CD8-positive, alpha-beta memory T cell (primary cell): ENCODE data around the gene KCNAB2. TPM values are rescaled to one million over a fixed set of nuclear protein-coding genes. Genes with fewer than 3 reads are reported as not detected.

Experiments used
- CTCF ChIA-PET: fragments of 350-600 bp; sonication (Branson Sonifier 250); formaldehyde crosslinking; loops from one replicate; lab custom pipeline; 2021; ENCODE audit warnings: antibody characterized with exemption; lab: Charles Lee
- POLR2A ChIA-PET: fragments of 350-600 bp; sonication (Branson Sonifier 250); formaldehyde crosslinking; loops from one replicate; lab custom pipeline; 2021; ENCODE audit warnings: antibody characterized with exemption; lab: Charles Lee
- DNase-seq, 5 donors: peaks; one replicate each; pipeline versions ENCODE4 v3.0.0 to v3.0.0-alpha.2; 2020 to 2022; ENCODE audit warnings: mixed read lengths in 1 of 5
- H3K27ac ChIP-seq: one replicate; pipeline ENCODE4 v1.7.0; 2013; ENCODE audit warnings: low read depth, mild to moderate bottlenecking, low read length, moderate library complexity
- H3K27me3 ChIP-seq: 2 replicates; pipeline ENCODE4 v1.7.0; 2013; ENCODE audit warnings: low read length, mild to moderate bottlenecking; ENCODE audit not compliant: insufficient read depth, poor library complexity, severe bottlenecking
- H3K36me3 ChIP-seq: 2 replicates; pipeline ENCODE4 v1.7.0; 2013; ENCODE audit warnings: mild to moderate bottlenecking, low read length, moderate library complexity; ENCODE audit not compliant: insufficient read depth
- H3K4me1 ChIP-seq: 2 replicates; pipeline ENCODE4 v1.7.0; 2013; ENCODE audit warnings: mild to moderate bottlenecking, low read length, moderate library complexity; ENCODE audit not compliant: insufficient read depth
- H3K4me3 ChIP-seq: 2 replicates; pipeline ENCODE4 v1.7.0; 2013; ENCODE audit warnings: mild to moderate bottlenecking, low read length
- H3K9me3 ChIP-seq: 2 replicates; pipeline ENCODE4 v1.7.0; 2013; ENCODE audit warnings: mild to moderate bottlenecking, low read length
- H3K27ac Mint-ChIP-seq, 8 donors: one replicate each; pipeline ENCODE4 v1.8.0; 2020 to 2021; ENCODE audit warnings: mixed read lengths in 8 of 8, mild to moderate bottlenecking in 6 of 8, inconsistent platforms in 3 of 8, moderate library complexity in 3 of 8
- H3K27me3 Mint-ChIP-seq, 2 donors: one replicate each; pipeline ENCODE4 v1.8.0; 2020 to 2021; ENCODE audit warnings: mixed read lengths in 2 of 2, mild to moderate bottlenecking in 1 of 2, moderate library complexity in 1 of 2
- H3K36me3 Mint-ChIP-seq, 3 donors: one replicate each; pipeline ENCODE4 v1.8.0; 2020 to 2021; ENCODE audit warnings: mixed read lengths in 3 of 3, inconsistent platforms in 1 of 3, mild to moderate bottlenecking in 1 of 3
- H3K4me1 Mint-ChIP-seq, 3 donors: one replicate each; pipeline ENCODE4 v1.8.0; 2020 to 2021; ENCODE audit warnings: mixed read lengths in 3 of 3, inconsistent platforms in 1 of 3, mild to moderate bottlenecking in 1 of 3
- H3K4me3 Mint-ChIP-seq, 7 donors: one replicate each; pipeline ENCODE4 v1.8.0; 2020 to 2021; ENCODE audit warnings: mixed read lengths in 7 of 7, mild to moderate bottlenecking in 6 of 7, moderate library complexity in 4 of 7, inconsistent platforms in 2 of 7
- H3K9me3 Mint-ChIP-seq, 5 donors: one replicate each; pipeline ENCODE4 v1.8.0; 2020 to 2022; ENCODE audit warnings: mixed read lengths in 5 of 5, mild to moderate bottlenecking in 3 of 5, moderate library complexity in 2 of 5, inconsistent platforms in 1 of 5
- polyA plus RNA-seq: library from polyadenylated mRNA; unstranded; fragments of 300-500 nt; fragmentation: Illumina TruSeq; gene quantifications from one replicate; pipeline ENCODE4 v1.2.3, GENCODE V29; 2021
- total RNA-seq, 2 experiments: library from RNA; stranded (reverse); gene quantifications; one replicate each; pipeline ENCODE4 v1.2.3, GENCODE V29; 2021

The KCNAB2 gene
- total and polyA plus RNA-seq, 3 experiments from 2014 or later: 52.6 to 171 (median 171) TPM

DNA sequence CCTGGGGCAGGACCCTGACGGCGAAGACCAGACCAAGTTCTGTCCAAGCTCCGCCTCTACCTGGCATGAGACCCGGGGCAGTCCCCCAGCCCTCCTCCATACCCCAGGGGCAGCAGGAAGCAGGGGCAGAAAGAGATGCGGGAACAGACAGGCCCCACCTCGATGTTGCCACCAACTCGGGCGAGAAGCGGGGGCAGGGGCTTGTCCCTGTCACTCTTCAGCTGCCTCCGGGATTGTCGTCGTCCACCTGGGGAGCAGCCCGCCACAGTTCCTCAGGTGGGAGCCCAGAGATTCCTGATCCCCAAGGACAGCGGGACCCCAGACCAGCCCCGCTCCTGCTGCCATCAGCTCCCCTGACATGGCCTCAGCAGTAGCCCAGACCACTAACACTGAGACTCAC is 79.7 kb downstream of the KCNAB2 start:
- ChIA-PET CTCF (no interaction called here), POLR2A (no interaction called here)
- no peak overlapping the region for H3K27ac Mint-ChIP-seq
- peaks cover 0 to 3% (median 0%) of the 10 kb centered on the region in 5 donors for H3K9me3 Mint-ChIP-seq
- peaks cover 0 to 4% (median 0%) of the 10 kb centered on the region in 3 donors for H3K4me1 Mint-ChIP-seq
- H3K9me3 ChIP-seq: no peaks in the 10 kb centered on the region
- peak in 1 of 5 donors; percentile 36 for DNase-seq
- no peaks in the 10 kb centered on the region for H3K27me3 ChIP-seq
- no peaks in the 10 kb centered on the region for H3K36me3 ChIP-seq
- H3K4me3 ChIP-seq: no peak overlapping the region
- H3K4me1 ChIP-seq: no peaks in the 10 kb centered on the region
- H3K27me3 Mint-ChIP-seq: peaks cover 3 to 13% of the 10 kb centered on the region in 2 donors
- H3K36me3 Mint-ChIP-seq: no peaks in the 10 kb centered on the region
- H3K27ac ChIP-seq: no peak overlapping the region
- peak overlapping the region in 1 of 7 donors; percentile 61 for H3K4me3 Mint-ChIP-seq

DNA sequence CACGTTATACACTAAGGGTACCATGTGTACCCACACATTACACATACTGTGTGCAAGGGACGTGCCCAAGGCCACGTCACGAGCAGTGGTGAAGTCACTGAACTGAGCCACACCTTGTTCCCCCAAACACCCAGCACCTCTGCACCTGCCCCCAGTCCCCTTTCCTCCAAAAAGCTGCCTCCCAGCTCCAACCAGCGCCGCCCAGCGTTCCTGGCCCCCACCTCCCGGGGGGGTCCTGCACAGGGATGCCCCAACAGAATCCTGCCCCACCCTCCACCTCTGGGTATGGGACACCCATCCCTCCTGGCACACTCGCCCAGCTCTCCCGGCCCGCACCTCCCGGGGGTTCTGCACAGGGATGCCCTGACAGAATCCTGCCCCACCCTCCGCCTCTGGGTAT is 80.3 kb downstream of the KCNAB2 start:
- peak in 1 of 5 donors; percentile 9 for DNase-seq
- no peak overlapping the region for H3K27ac ChIP-seq
- peaks cover 0 to 4% (median 0%) of the 10 kb centered on the region in 3 donors for H3K4me1 Mint-ChIP-seq
- ChIA-PET POLR2A (no interaction called here), CTCF (no interaction called here)
- H3K27ac Mint-ChIP-seq: no peak overlapping the region
- H3K36me3 ChIP-seq: no peaks in the 10 kb centered on the region
- no peak overlapping the region for H3K4me3 Mint-ChIP-seq
- H3K4me1 ChIP-seq: no peaks in the 10 kb centered on the region
- H3K27me3 Mint-ChIP-seq: peaks cover 3 to 13% of the 10 kb centered on the region in 2 donors
- H3K9me3 ChIP-seq: no peaks in the 10 kb centered on the region
- H3K36me3 Mint-ChIP-seq: no peaks in the 10 kb centered on the region
- peaks cover 0 to 3% (median 0%) of the 10 kb centered on the region in 5 donors for H3K9me3 Mint-ChIP-seq
- no peaks in the 10 kb centered on the region for H3K27me3 ChIP-seq
- no peak overlapping the region for H3K4me3 ChIP-seq

DNA sequence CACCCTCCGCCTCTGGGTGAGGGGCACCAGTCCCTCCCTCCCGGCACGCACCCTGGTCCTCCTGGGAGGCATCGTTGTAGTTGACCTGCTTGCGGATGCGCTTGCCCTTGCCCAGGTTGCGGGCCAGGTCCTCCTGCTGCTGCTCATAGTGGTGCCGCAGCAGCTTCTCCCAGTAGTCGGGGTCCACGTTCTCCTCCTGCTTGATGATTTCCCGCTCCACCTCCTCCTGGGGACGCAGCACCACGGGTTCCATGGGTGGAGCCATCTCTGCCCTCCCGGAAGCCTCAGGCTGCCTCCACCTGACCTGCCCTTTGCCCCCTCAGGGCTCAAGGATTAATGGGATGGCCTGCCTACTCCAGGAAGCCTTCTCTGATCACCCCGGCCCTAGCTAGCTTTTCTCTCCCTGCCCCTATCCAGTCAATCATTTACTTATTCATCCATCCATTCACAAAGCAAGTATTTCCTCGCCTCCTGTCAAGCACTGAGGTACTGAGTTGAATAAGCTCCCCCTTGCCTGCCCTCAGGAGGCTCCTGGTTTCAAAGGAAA is 80.9 kb downstream of the KCNAB2 start:
- Histone ChIP-seq H3K36me3 (no peaks in the 10 kb centered on the region), H3K9me3 (no peaks in the 10 kb centered on the region), H3K27ac (no peak overlapping the region), H3K4me3 (no peak overlapping the region), H3K4me1 (no peaks in the 10 kb centered on the region), H3K27me3 (no peaks in the 10 kb centered on the region)
- Mint-ChIP-seq H3K36me3 (no peaks in the 10 kb centered on the region), H3K27me3 (peaks cover 3 to 13% of the 10 kb centered on the region in 2 donors), H3K4me1 (peaks cover 0 to 4% (median 0%) of the 10 kb centered on the region in 3 donors), H3K9me3 (peaks cover 0 to 3% (median 0%) of the 10 kb centered on the region in 5 donors), H3K4me3 (peak overlapping the region in 2 of 7 donors; percentile 35 to 44), H3K27ac (no peak overlapping the region)
- ChIA-PET POLR2A (no interaction called here), CTCF (no interaction called here)
- peak in 1 of 5 donors; percentile 30 for DNase-seq

DNA sequence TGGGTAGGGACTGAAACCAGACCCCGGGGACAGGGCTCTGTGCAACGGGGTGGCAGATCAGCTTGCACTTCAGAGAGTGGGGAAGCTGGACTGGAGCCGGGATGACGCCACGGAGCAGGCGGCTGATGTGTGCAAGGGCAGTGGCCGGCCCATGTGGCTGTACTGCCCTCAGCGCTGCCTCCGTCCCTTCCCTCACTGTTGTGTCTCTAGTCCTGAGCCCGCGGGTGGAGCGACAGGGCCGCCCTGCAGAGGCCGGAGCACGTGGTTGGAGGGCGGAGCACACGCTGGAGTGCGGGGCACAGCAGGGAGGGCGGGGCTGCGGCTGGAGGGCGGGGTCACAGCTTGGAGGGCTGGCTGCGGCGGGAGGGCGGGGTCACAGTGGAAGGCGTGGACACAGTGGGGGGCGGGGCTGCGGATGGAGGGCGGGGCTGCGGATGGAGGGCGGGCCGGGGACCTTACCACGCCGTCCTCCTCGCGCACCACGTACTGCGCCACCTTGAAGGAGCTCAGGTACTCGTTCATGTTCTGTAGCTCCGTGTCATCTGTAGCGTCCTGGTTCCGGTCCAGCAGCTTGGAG is 82.0 kb downstream of the KCNAB2 start:
- no peaks in the 10 kb centered on the region for H3K27me3 ChIP-seq
- peaks cover 3 to 9% of the 10 kb centered on the region in 2 donors for H3K27me3 Mint-ChIP-seq
- no peak overlapping the region for H3K27ac ChIP-seq
- no peaks in the 10 kb centered on the region for H3K36me3 ChIP-seq
- ChIA-PET POLR2A (no interaction called here), CTCF (no interaction called here)
- H3K4me3 Mint-ChIP-seq: peak overlapping the region in 2 of 7 donors; percentile 27 to 50
- H3K36me3 Mint-ChIP-seq: no peaks in the 10 kb centered on the region
- H3K9me3 Mint-ChIP-seq: peaks cover 0 to 3% (median 0%) of the 10 kb centered on the region in 5 donors
- H3K4me3 ChIP-seq: no peak overlapping the region
- H3K4me1 Mint-ChIP-seq: peaks cover 0 to 4% (median 0%) of the 10 kb centered on the region in 3 donors
- H3K27ac Mint-ChIP-seq: no peak overlapping the region
- H3K4me1 ChIP-seq: no peaks in the 10 kb centered on the region
- no peaks in the 10 kb centered on the region for H3K9me3 ChIP-seq
- peak; percentile 47 to 75 (median 62) for DNase-seq

- H3K36me3 ChIP-seq: no peaks in the 10 kb centered on the region
- Mint-ChIP-seq H3K36me3 (no peaks in the 10 kb centered on the region), H3K27ac (no peak overlapping the region), H3K4me3 (no peak overlapping the region), H3K27me3 (peaks cover 3 to 9% of the 10 kb centered on the region in 2 donors), H3K4me1 (peaks cover 0 to 4% (median 0%) of the 10 kb centered on the region in 3 donors), H3K9me3 (peaks cover 0 to 3% (median 0%) of the 10 kb centered on the region in 5 donors)
- no peak overlapping the region for H3K4me3 ChIP-seq
- no peaks in the 10 kb centered on the region for H3K9me3 ChIP-seq
- POLR2A ChIA-PET: no interaction called here
- no peak overlapping the region for H3K27ac ChIP-seq
- no peaks in the 10 kb centered on the region for H3K4me1 ChIP-seq
- H3K27me3 ChIP-seq: no peaks in the 10 kb centered on the region
- DNase-seq: peak in 1 of 5 donors; percentile 47
- CTCF ChIA-PET: no interaction called here
Measured at GRCh38 chr1:6128276-6129081, 82.8 kb downstream of the KCNAB2 start.

- ChIA-PET POLR2A (no interaction called here), CTCF (no interaction called here)
- no peak overlapping the region for H3K4me3 Mint-ChIP-seq
- no peaks in the 10 kb centered on the region for H3K27me3 ChIP-seq
- no peaks in the 10 kb centered on the region for H3K36me3 Mint-ChIP-seq
- H3K9me3 ChIP-seq: no peaks in the 10 kb centered on the region
- no peaks in the 10 kb centered on the region for H3K36me3 ChIP-seq
- peaks cover 0 to 4% (median 0%) of the 10 kb centered on the region in 3 donors for H3K4me1 Mint-ChIP-seq
- peaks cover 3 to 9% of the 10 kb centered on the region in 2 donors for H3K27me3 Mint-ChIP-seq
- no peak overlapping the region for H3K27ac ChIP-seq
- peaks cover 0 to 3% (median 0%) of the 10 kb centered on the region in 5 donors for H3K9me3 Mint-ChIP-seq
- no peaks in the 10 kb centered on the region for H3K4me1 ChIP-seq
- peak in 1 of 5 donors; percentile 17 for DNase-seq
- H3K27ac Mint-ChIP-seq: no peak overlapping the region
- H3K4me3 ChIP-seq: no peak overlapping the region
Measured at GRCh38 chr1:6129313-6129712, 83.6 kb downstream of the KCNAB2 start.

GRCh38 chr1:6130036-6130435 is 84.3 kb downstream of the KCNAB2 start:
- no peaks in the 10 kb centered on the region for H3K4me1 ChIP-seq
- H3K27me3 ChIP-seq: no peaks in the 10 kb centered on the region
- no peak overlapping the region for H3K27ac ChIP-seq
- H3K4me1 Mint-ChIP-seq: peaks cover 0 to 4% (median 0%) of the 10 kb centered on the region in 3 donors
- no peaks in the 10 kb centered on the region for H3K36me3 Mint-ChIP-seq
- H3K36me3 ChIP-seq: no peaks in the 10 kb centered on the region
- H3K4me3 Mint-ChIP-seq: no peak overlapping the region
- H3K27me3 Mint-ChIP-seq: peaks cover 3 to 9% of the 10 kb centered on the region in 2 donors
- H3K9me3 Mint-ChIP-seq: peaks cover 0 to 3% (median 0%) of the 10 kb centered on the region in 5 donors
- ChIA-PET CTCF (no interaction called here), POLR2A (no interaction called here)
- no peak overlapping the region for H3K4me3 ChIP-seq
- H3K27ac Mint-ChIP-seq: peak overlapping the region in 1 of 8 donors; percentile 58
- H3K9me3 ChIP-seq: no peaks in the 10 kb centered on the region
- DNase-seq: peak in 1 of 5 donors; percentile 30

GRCh38 chr1:6130596-6130995 is 84.9 kb downstream of the KCNAB2 start:
- Histone ChIP-seq H3K9me3 (no peaks in the 10 kb centered on the region), H3K36me3 (no peaks in the 10 kb centered on the region), H3K4me1 (no peaks in the 10 kb centered on the region), H3K27ac (no peak overlapping the region), H3K27me3 (no peaks in the 10 kb centered on the region), H3K4me3 (no peak overlapping the region)
- ChIA-PET POLR2A (no interaction called here), CTCF (no interaction called here)
- H3K9me3 Mint-ChIP-seq: peaks cover 0 to 3% (median 0%) of the 10 kb centered on the region in 5 donors
- peaks cover 2 to 10% of the 10 kb centered on the region in 2 donors for H3K27me3 Mint-ChIP-seq
- H3K4me1 Mint-ChIP-seq: peaks cover 0 to 4% (median 0%) of the 10 kb centered on the region in 3 donors
- no peak overlapping the region for H3K4me3 Mint-ChIP-seq
- DNase-seq: no peak
- H3K36me3 Mint-ChIP-seq: no peaks in the 10 kb centered on the region
- H3K27ac Mint-ChIP-seq: no peak overlapping the region
